Keratinocyte (primary cell): ENCODE results near the gene AFG3L2. TPM values are rescaled to one million over a fixed set of nuclear protein-coding genes. Genes with fewer than 3 reads are reported as not detected.

Experiments used
- DNase-seq: peaks from one replicate; pipeline ENCODE4 v3.0.0-alpha.2; 2011; ENCODE audit warnings: low read depth, missing footprints, low spot score
- FAIRE-seq: peaks from 2 replicates; lab custom pipeline; 2011; peaks lifted over from hg19 to GRCh38; lab: Jason Lieb, UNC
- H2AFZ ChIP-seq: 2 replicates; pipeline ENCODE4 v1.6.0; 2012; ENCODE audit warnings: low read length, control low read depth, inconsistent platforms; ENCODE audit not compliant: control insufficient read depth
- H3K27ac ChIP-seq: 2 replicates; pipeline ENCODE4 v1.5.1; 2011; ENCODE audit warnings: low read length; ENCODE audit not compliant: control insufficient read depth, insufficient read depth
- H3K27me3 ChIP-seq: 3 replicates; pipeline ENCODE4 v1.6.0; 2011; ENCODE audit warnings: low read length; ENCODE audit not compliant: control insufficient read depth, insufficient read depth; ENCODE audit errors: extremely low read depth
- H3K36me3 ChIP-seq, 2 experiments: 2 replicates in 1 of 2; 3 replicates in 1 of 2; pipeline ENCODE4 v1.5.1; 2011; ENCODE audit warnings: low read length in 2 of 2, mild to moderate bottlenecking in 1 of 2; ENCODE audit not compliant: control insufficient read depth in 2 of 2, insufficient read depth in 2 of 2; ENCODE audit errors: extremely low read depth in 1 of 2
- H3K4me1 ChIP-seq: 3 replicates; pipeline ENCODE4 v1.5.1; 2011; ENCODE audit warnings: low read length; ENCODE audit not compliant: control insufficient read depth, insufficient read depth; ENCODE audit errors: extremely low read depth
- H3K4me2 ChIP-seq: 3 replicates; pipeline ENCODE4 v1.6.0; 2011; ENCODE audit warnings: low read depth, low read length; ENCODE audit not compliant: control insufficient read depth, insufficient read depth; ENCODE audit errors: extremely low read depth
- H3K4me3 ChIP-seq, 3 experiments: fragments of 200-600 bp in 1 of 3; sonication (generic) in 1 of 3; 2 replicates in 2 of 3; 3 replicates in 1 of 3; pipeline ENCODE4 v1.5.1; 2011 to 2016; ENCODE audit warnings: low read length in 3 of 3, mild to moderate bottlenecking in 3 of 3, control low read depth in 2 of 3, inconsistent platforms in 1 of 3, low read depth in 1 of 3, mixed read lengths in 1 of 3, mixed run types in 1 of 3, moderate library complexity in 1 of 3; ENCODE audit not compliant: control insufficient read depth in 2 of 3, insufficient read depth in 2 of 3; ENCODE audit errors: extremely low read depth in 1 of 3
- H3K79me2 ChIP-seq: 2 replicates; pipeline ENCODE4 v1.6.0; 2012; ENCODE audit warnings: low read length; ENCODE audit not compliant: control insufficient read depth, insufficient read depth
- H3K9ac ChIP-seq: 3 replicates; pipeline ENCODE4 v1.6.0; 2011; ENCODE audit warnings: low read length; ENCODE audit not compliant: control insufficient read depth, insufficient read depth; ENCODE audit errors: extremely low read depth
- H3K9me1 ChIP-seq: 3 replicates; pipeline ENCODE4 v1.6.0; 2011; ENCODE audit warnings: low read length; ENCODE audit not compliant: control insufficient read depth, insufficient read depth; ENCODE audit errors: extremely low read depth
- H3K9me3 ChIP-seq: 2 replicates; pipeline ENCODE4 v1.5.1; 2012; ENCODE audit warnings: low read depth, low read length; ENCODE audit not compliant: control insufficient read depth
- H4K20me1 ChIP-seq: 3 replicates; pipeline ENCODE4 v1.6.0; 2011; ENCODE audit warnings: low read length; ENCODE audit not compliant: control insufficient read depth, insufficient read depth; ENCODE audit errors: extremely low read depth
- EZH2 ChIP-seq: IDR thresholded peaks from one replicate; pipeline ENCODE4 v1.6.1; 2012; ENCODE audit warnings: inconsistent platforms, mild to moderate bottlenecking, low read length, moderate library complexity
- dilution Hi-C: fragments of 300-500 bp; cut with MboI; formaldehyde crosslinking; loops from one replicate; pipeline ENCODE4 v1.7.0; 2020; ENCODE audit warnings: low sequenced_read_pairs; ENCODE audit not compliant: extremely low pct_ligation_motif_present
- polyA plus RNA-seq, 5 experiments: library from polyadenylated mRNA; depleted of rRNA in 3 of 5; stranded (reverse) in 3 of 5; stranded (forward) in 1 of 5; unstranded in 1 of 5; fragments of >200 nt; gene quantifications; 1 replicate in 1 of 5; 2 replicates in 3 of 5; 3 replicates in 1 of 5; pipeline versions ENCODE4 v1.2.1 to v1.2.3, GENCODE V29; 2011 to 2012; ENCODE audit warnings: missing spikeins in 2 of 5, low read depth in 1 of 5, low replicate concordance in 1 of 5
- TF ChIP-seq, protein P1 (sequence below), 3 experiments: IDR thresholded peaks in 1 of 3; conservative IDR thresholded peaks in 1 of 3; optimal IDR thresholded peaks in 1 of 3; 2 replicates in 2 of 3; 3 replicates in 1 of 3; pipeline versions ENCODE3 to v1.5.1; 2011; ENCODE audit warnings: low read length in 3 of 3, mild to moderate bottlenecking in 3 of 3, moderate library complexity in 2 of 3, control low read depth in 1 of 3, inconsistent platforms in 1 of 3; ENCODE audit not compliant: insufficient read depth in 2 of 3; ENCODE audit errors: extremely low read depth in 1 of 3

AFG3L2 gene
- polyA plus RNA-seq, 1 donor (not counting 4 experiments of a cell fraction or from before 2014, with no cell fraction given), result 47.5 TPM

DNA sequence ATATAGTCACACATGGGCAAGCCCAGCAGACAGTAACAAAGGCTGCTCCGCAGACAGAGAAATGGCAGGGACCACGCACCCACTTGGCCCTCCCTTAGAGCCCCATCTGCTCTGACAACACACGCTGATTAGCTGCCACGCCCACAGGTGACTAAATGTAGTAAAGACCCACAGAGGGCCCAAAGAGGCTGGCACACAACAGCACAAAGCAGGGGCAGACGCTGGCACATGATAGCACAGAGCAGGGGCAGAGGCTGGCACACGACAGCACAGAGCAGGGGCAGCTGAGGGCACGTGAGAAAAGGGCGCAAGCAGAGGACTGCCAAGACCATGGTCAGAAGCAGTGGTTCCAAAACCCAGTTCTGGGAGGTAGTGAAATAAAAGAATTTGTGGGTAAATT is 10.6 kb downstream of the AFG3L2 start:
- peaks cover 36% of the 10 kb centered on the region for H3K79me2 ChIP-seq

GRCh38 chr18:12362473-12363174 is 14.4 kb downstream of the AFG3L2 start:
- H2AFZ ChIP-seq, result no peak overlapping the region
- H3K36me3 ChIP-seq, result peaks cover 20 to 43% of the 10 kb centered on the region in 2 experiments
- H3K4me3 ChIP-seq, result no peak overlapping the region
- no peaks in the 10 kb centered on the region for H3K9me1 ChIP-seq
- H3K9ac ChIP-seq, result no peak overlapping the region
- H3K79me2 ChIP-seq, result peaks cover 7% of the 10 kb centered on the region
- FAIRE-seq, result no peak
- no peak for TF ChIP-seq EZH2
- TF ChIP-seq, protein P1, sequence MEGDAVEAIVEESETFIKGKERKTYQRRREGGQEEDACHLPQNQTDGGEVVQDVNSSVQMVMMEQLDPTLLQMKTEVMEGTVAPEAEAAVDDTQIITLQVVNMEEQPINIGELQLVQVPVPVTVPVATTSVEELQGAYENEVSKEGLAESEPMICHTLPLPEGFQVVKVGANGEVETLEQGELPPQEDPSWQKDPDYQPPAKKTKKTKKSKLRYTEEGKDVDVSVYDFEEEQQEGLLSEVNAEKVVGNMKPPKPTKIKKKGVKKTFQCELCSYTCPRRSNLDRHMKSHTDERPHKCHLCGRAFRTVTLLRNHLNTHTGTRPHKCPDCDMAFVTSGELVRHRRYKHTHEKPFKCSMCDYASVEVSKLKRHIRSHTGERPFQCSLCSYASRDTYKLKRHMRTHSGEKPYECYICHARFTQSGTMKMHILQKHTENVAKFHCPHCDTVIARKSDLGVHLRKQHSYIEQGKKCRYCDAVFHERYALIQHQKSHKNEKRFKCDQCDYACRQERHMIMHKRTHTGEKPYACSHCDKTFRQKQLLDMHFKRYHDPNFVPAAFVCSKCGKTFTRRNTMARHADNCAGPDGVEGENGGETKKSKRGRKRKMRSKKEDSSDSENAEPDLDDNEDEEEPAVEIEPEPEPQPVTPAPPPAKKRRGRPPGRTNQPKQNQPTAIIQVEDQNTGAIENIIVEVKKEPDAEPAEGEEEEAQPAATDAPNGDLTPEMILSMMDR (optimal IDR thresholded peaks at IDR 0.05 in 1 of 3, IDR thresholded peaks at IDR 0.05 in 1 of 3, conservative IDR thresholded peaks at IDR 0.05 in 1 of 3; ENCODE audit: extremely low read depth in 1 of 3, insufficient read depth in 2 of 3, low read length in 3 of 3), result no peak
- no peaks in the 10 kb centered on the region for H3K4me1 ChIP-seq
- no peak overlapping the region for H3K4me2 ChIP-seq
- no peaks in the 10 kb centered on the region for H4K20me1 ChIP-seq
- no peak overlapping the region for H3K27ac ChIP-seq
- no peaks in the 10 kb centered on the region for H3K9me3 ChIP-seq
- dilution Hi-C loops, result no loop called here
- H3K27me3 ChIP-seq, result no peaks in the 10 kb centered on the region
- DNase-seq, result no peak

More for the DNA sequence above, 10.6 kb downstream of the AFG3L2 start:
- Histone ChIP-seq H3K4me2 (no peak overlapping the region), H3K4me3 (no peak overlapping the region), H3K9ac (no peak overlapping the region), H2AFZ (no peak overlapping the region), H3K27me3 (no peaks in the 10 kb centered on the region), H3K27ac (no peak overlapping the region), H3K9me3 (no peaks in the 10 kb centered on the region), H3K9me1 (no peaks in the 10 kb centered on the region), H3K4me1 (no peaks in the 10 kb centered on the region), H3K36me3 (peaks cover 15 to 61% of the 10 kb centered on the region in 2 experiments), H4K20me1 (no peaks in the 10 kb centered on the region)
- FAIRE-seq (no peak), DNase-seq (no peak)
- TF ChIP-seq EZH2, result no peak
- TF ChIP-seq, protein P1 (optimal IDR thresholded peaks at IDR 0.05 in 1 of 3, IDR thresholded peaks at IDR 0.05 in 1 of 3, conservative IDR thresholded peaks at IDR 0.05 in 1 of 3; ENCODE audit: extremely low read depth in 1 of 3, insufficient read depth in 2 of 3, low read length in 3 of 3), result no peak
- dilution Hi-C loops, result no loop called here
